Measurements from ENCODE around the gene FAM89A.
"Not testable (repeated sequence)": the region's sequence is repeated elsewhere in the genome, so short reads cannot be mapped to it uniquely, and the experiment has no call there.

Gene FAM89A

GRCh38 chr1:231058416-231059109 is 18.5 kb upstream of the FAM89A start:
- DNase-seq, result no peak

GRCh38 chr1:231057410-231057809 is 17.4 kb upstream of the FAM89A start:
- no peak for DNase-seq

GRCh38 chr1:231055271-231055670 is 15.2 kb upstream of the FAM89A start:
- no peak for DNase-seq

GRCh38 chr1:231053493-231054162 is 13.6 kb upstream of the FAM89A start:
- DNase-seq, result peak; percentile 20

GRCh38 chr1:231052777-231053176 is 12.7 kb upstream of the FAM89A start:
- DNase-seq, result no peak

- DNase-seq, result not testable (repeated sequence)
These were observed 10.9 kb upstream of the FAM89A start for GRCh38 chr1:231050932-231051331.

GRCh38 chr1:231050395-231050794 is 10.3 kb upstream of the FAM89A start:
- no peak for DNase-seq

- DNase-seq, result no peak
These were observed 9.3 kb upstream of the FAM89A start for GRCh38 chr1:231049121-231049979.

GRCh38 chr1:231048419-231048818 is 8.4 kb upstream of the FAM89A start:
- not testable (repeated sequence) for DNase-seq

GRCh38 chr1:231047529-231047928 is 7.5 kb upstream of the FAM89A start:
- DNase-seq, result not testable (repeated sequence)

GRCh38 chr1:231046730-231047395 is 6.8 kb upstream of the FAM89A start:
- DNase-seq, result no peak

GRCh38 chr1:231045921-231046729 is 6.1 kb upstream of the FAM89A start:
- not testable (repeated sequence) for DNase-seq

GRCh38 chr1:231045286-231045685 is 5.2 kb upstream of the FAM89A start:
- no peak for DNase-seq

GRCh38 chr1:231044588-231044987 is 4.5 kb upstream of the FAM89A start:
- no peak for DNase-seq

- DNase-seq, result no peak
These were observed 1.7 kb upstream of the FAM89A start for GRCh38 chr1:231041719-231042261.

GRCh38 chr1:231040800-231041718 is 1.0 kb upstream of the FAM89A start:
- peak; percentile 65 for DNase-seq

GRCh38 chr1:231039161-231040018 is 664 bp downstream of the FAM89A start:
- DNase-seq, result peak; percentile 79

GRCh38 chr1:231037585-231038517 is 2.2 kb downstream of the FAM89A start:
- no peak for DNase-seq
